Endometrial microvascular endothelial cells (primary cell): ENCODE measurements around the gene PHF14. TPM values are rescaled to one million over a fixed set of nuclear protein-coding genes. Genes with fewer than 3 reads are reported as not detected.

Experiments
- in situ Hi-C: cut with HindIII; loops from 2 replicates; pipeline ENCODE4 v1.10.0; 2017; ENCODE audit warnings: low sequenced_read_pairs, low pct_unique_long_range_greater_than_20kb; ENCODE audit errors: inconsistent ontology term
- total RNA-seq: library from RNA; depleted of rRNA; stranded (reverse); fragments of >200 nt; gene quantifications from one replicate; pipeline ENCODE4 v1.2.3, GENCODE V29; 2015; ENCODE audit errors: inconsistent ontology term

Gene PHF14
- total RNA-seq, 1 donor from 2014 or later: 9.7 TPM

DNA sequence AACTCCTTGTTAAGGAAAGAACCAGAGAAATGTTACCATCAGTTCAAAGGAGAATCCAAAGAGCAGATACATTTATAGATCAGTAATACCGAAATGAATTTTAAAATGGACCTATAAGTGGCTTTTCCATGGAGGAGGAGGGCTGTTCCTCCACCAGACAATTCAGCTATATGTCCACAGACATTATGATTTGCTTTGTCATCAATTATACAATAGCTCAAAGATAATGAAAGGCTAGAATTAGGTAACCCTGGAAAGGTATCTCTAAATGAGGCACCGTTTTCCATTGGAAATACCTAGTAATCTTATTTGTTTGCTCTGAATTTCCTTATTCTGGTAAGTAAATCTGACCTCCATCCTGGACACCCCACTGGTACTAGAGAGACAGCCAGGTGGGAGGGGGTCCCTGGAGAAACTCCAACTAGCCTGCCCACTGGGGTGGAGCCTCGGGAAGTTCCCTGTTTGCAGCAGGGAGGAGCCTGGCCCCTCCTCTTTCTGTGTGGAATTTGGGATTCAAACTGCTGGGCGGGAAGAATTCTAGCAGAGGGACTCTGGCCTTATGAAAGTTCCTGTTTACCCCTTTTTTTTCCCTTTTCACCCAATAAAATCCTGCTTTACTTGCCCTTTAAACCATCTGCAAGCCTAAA lies 218.0 kb downstream of the PHF14 start:
- in situ Hi-C loops: no loop called here

- in situ Hi-C loops: no loop called here
Measured at GRCh38 chr7:11192506-11192905, 218.8 kb downstream of the PHF14 start.

- in situ Hi-C loops: no loop called here
Measured at GRCh38 chr7:11193131-11193867, 219.6 kb downstream of the PHF14 start.

- in situ Hi-C loops: no loop called here
Measured at GRCh38 chr7:11193888-11194287, 220.2 kb downstream of the PHF14 start.

- in situ Hi-C loops: no loop called here
Measured at GRCh38 chr7:11194492-11194891, 220.8 kb downstream of the PHF14 start.

DNA sequence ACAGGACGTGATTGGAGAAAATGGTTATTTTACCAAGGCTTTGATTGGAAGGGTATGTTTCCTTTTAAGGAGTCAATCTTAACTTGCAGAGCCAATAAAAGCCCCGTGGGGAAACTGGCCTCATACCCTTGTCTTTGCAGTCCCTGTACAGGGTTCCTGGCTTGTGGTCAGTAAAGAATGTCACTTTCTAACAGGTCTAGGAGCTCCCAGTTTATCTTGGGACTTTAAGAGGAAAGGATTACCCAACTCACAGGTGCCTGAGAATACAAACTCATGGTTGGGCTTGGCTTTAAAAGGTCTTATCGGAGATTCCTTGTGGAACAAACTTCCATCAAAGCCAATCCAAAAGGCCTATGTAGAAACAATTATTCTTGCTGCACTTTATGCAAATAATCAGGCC lies 221.8 kb downstream of the PHF14 start:
- in situ Hi-C loops: no loop called here

GRCh38 chr7:11196143-11196542 lies 222.5 kb downstream of the PHF14 start:
- in situ Hi-C loops: no loop called here

- in situ Hi-C loops: no loop called here
Measured at GRCh38 chr7:11203224-11203623, 229.6 kb downstream of the PHF14 start.

DNA sequence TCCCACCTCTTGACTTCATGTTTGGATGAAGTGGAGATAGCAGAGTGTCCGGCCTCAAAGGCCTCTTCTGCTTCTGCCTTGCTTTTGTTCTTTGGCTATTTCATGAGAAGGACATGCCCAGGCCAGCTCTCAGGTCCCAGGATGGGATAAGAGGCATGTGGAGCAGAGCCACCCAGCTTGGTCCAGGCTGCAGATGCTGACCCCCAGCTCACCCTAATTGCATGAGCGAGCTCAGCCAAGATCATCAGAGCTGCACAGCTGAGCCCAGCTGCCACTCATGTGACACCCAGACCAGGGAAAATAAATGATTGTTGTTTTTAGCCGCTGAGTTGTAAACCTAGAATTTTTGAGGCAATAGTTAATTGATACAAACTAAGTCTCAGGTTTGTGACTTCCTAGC lies 230.0 kb downstream of the PHF14 start:
- in situ Hi-C loops: no loop called here

DNA sequence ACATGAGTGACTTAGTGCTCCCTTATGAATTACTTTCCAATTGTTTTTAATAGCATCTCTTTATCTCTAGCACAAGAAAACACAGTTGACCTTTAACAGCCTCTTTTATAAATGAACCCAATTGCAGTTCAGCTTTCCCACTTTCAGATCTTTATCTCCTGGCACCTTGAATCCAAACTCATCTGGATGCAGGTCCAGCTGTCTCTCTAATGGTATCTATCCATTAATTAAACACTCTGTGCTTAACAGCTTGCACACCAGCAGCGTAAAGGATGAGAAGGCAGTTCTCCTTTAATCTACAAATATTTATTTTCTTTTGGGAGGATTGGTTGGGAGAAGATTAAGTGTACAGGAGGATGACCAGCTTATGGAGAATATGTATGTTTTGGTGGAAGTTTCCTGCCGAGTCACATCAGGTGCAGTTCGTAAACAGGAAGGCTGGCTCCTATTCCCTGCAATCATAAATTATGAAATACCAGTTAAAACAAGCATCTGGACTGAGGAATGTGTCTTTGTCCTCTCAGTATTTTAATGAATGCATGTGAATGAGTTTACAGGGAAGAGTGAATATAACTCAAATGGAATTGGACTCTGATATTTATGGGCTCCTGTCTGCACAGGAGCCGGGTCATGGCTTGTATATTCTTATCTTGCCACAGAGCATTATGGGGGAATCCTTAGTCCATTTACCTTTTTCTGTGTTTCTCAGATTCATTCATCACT lies 232.7 kb downstream of the PHF14 start:
- in situ Hi-C loops: no loop called here

GRCh38 chr7:11207565-11207964 lies 233.9 kb downstream of the PHF14 start:
- in situ Hi-C loops: no loop called here

GRCh38 chr7:11208883-11209465 lies 235.3 kb downstream of the PHF14 start:
- in situ Hi-C loops: no loop called here

DNA sequence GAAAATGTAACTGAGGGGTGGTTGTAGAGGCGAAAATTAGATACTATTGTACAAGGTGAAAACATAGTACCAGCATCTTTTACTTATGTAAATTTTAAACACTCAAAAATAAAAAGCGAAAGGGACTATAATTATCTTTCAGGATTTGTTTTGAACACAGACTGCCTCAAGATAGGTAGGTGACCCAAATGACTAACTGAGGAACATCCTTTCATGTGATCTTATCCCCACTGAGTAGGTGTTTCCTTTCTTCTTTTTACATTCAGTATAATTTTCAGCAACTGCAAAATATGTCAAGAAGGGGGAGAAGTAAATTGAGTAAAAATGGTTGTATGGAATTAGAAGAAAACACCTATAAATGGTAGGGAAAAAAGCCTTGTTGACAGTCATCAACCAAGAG lies 236.7 kb downstream of the PHF14 start:
- in situ Hi-C loops: no loop called here

DNA sequence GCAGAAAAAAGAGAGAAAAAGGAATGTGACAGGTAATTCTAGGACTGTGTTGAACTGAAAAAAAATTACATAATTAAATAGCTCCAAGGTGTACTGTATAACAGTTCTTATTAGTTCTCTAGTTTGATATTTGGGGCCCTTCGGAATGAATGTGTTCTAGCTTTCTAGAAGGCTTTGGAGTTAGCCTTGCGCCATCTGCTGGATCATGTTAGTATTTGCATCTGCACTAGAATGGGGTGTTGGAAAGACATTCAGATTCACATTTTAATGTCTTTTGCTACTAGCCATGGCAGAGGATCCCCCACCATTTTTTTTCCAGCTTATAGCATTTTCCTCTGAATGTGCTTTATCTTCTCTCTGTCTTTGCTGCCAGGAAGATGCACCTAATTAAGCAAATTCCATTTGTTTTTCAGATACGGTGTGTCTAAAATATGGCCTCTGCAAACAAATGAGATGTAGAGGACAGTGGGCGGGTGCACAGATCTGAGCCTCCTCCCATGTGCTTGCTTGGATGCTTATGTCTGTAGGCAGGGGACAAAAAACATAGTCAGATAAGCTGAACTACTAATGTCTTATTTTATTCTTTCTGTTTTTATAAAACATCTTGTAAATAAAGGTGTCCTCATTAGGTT lies 238.5 kb downstream of the PHF14 start:
- in situ Hi-C loops: no loop called here

DNA sequence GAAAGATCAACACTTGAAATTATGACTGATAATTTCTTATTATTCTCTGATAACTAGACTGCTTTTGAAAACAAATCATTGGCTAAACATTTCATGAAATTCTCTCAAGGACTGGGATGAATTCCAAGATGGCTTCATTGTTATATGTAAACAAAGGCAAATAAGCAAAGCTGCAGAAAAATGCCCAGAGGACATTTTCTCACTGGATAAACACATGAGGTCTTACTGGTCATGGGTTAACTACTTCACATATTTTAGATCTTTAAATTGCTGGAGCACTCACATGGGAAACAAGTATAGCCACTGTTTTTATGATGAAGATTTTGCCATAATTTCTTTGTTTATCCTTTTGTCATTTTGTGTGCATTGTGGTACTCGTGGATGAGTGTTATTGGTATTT lies 239.1 kb downstream of the PHF14 start:
- in situ Hi-C loops: no loop called here

DNA sequence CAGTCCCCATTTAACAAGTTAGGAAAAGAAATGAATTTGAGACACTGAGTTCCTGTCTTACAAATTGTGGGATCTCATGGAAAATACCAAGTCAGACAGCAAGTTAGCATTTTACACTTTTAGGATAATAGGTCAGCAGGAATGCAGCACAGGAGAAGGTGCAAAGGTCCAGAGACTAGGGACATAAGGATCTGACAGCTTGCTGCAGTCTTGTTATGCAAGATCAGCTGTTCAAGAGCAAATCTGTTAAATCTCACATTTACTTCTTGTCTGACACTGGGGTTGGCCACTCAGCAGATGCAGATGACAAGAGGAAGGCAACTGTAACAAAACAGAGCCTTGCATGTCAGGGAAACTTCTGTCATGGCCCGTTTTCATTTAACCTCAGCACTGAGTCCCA lies 239.6 kb downstream of the PHF14 start:
- in situ Hi-C loops: no loop called here

- in situ Hi-C loops: no loop called here
Measured at GRCh38 chr7:11216276-11216675, 242.6 kb downstream of the PHF14 start.

GRCh38 chr7:11217848-11218565 lies 244.3 kb downstream of the PHF14 start:
- in situ Hi-C loops: no loop called here
